OCI-LY3 (cell line): ENCODE data around the gene RETREG2.

Experiments
- CTCF ChIP-seq: fragments of 200-600, 300-600 bp; sonication (generic); IDR thresholded peaks from 2 replicates; pipeline ENCODE4 v1.5.1; 2014; ENCODE audit warnings: antibody characterized with exemption, low read length, low read depth
- EZH2phosphoT487 ChIP-seq: fragments of 200-600 bp; shearing (Covaris generic); IDR thresholded peaks from 2 replicates; pipeline ENCODE4 v1.6.1; 2018; ENCODE audit warnings: antibody characterized with exemption, mixed run types, low read depth

GRCh38 chr2:219216535-219216915 lies 38.5 kb downstream of the RETREG2 start:
- TF ChIP-seq CTCF (no peak), EZH2phosphoT487 (no peak)
